H1 (cell line): ENCODE measurements around the gene MAGIX. TPM values are rescaled to one million over a fixed set of nuclear protein-coding genes. Genes with fewer than 3 reads are reported as not detected.

Experiments used
- CTCF ChIA-PET: fragments of 300-600 bp; sonication (Branson Sonifier 250); formaldehyde crosslinking; loops from one replicate; lab custom pipeline; 2021; ENCODE audit not compliant: partially characterized antibody; lab: Charles Lee
- POLR2A ChIA-PET: fragments of 300-600 bp; sonication (Branson Sonifier 250); formaldehyde crosslinking; loops from one replicate; lab custom pipeline; 2021; ENCODE audit warnings: inconsistent platforms; ENCODE audit not compliant: partially characterized antibody; lab: Charles Lee
- DNase-seq, 2 experiments: peaks; one replicate each; pipeline versions ENCODE4 v3.0.0 to v3.0.0-alpha.2; 2010 to 2022; ENCODE audit warnings: low spot score in 2 of 2, low read depth in 1 of 2, mixed read lengths in 1 of 2
- FAIRE-seq: peaks from 2 replicates; lab custom pipeline; 2011; peaks lifted over from hg19 to GRCh38; lab: Jason Lieb, UNC
- H2AFZ ChIP-seq: 2 replicates; pipeline ENCODE4 v1.8.1; 2012; ENCODE audit warnings: low read length, inconsistent platforms
- H2AK5ac ChIP-seq: 2 replicates; pipeline ENCODE4 v1.6.1; 2013; ENCODE audit warnings: low read depth, low read length
- H2BK120ac ChIP-seq: replicated peaks from 2 replicates; pipeline ENCODE3; 2013; ENCODE audit warnings: low read depth, low read length, inconsistent platforms
- H2BK12ac ChIP-seq: 2 replicates; pipeline ENCODE4 v1.6.1; 2013; ENCODE audit warnings: low read depth, low read length
- H2BK15ac ChIP-seq: 2 replicates; pipeline ENCODE4 v1.6.1; 2013; ENCODE audit warnings: low read length
- H2BK20ac ChIP-seq: 2 replicates; pipeline ENCODE4 v1.6.1; 2013; ENCODE audit warnings: low read length
- H2BK5ac ChIP-seq: 2 replicates; pipeline ENCODE4 v1.6.1; 2013; ENCODE audit warnings: low read depth, low read length
- H3K14ac ChIP-seq: 2 replicates; pipeline ENCODE4 v1.6.1; 2013; ENCODE audit warnings: inconsistent platforms; ENCODE audit not compliant: insufficient read length
- H3K18ac ChIP-seq: 2 replicates; pipeline ENCODE4 v1.6.1; 2013; ENCODE audit warnings: low read length; ENCODE audit errors: extremely low read depth
- H3K23ac ChIP-seq: 2 replicates; pipeline ENCODE4 v1.6.1; 2013; ENCODE audit warnings: inconsistent platforms; ENCODE audit not compliant: insufficient read length
- H3K23me2 ChIP-seq: 2 replicates; pipeline ENCODE4 v1.6.1; 2013; ENCODE audit warnings: low read depth, low read length
- H3K27ac ChIP-seq: 2 replicates; pipeline ENCODE4 v1.6.1; 2011; ENCODE audit warnings: low read depth, low read length, inconsistent platforms
- H3K27me3 ChIP-seq, 4 experiments: replicated peaks in 1 of 4; 1 replicate in 1 of 4; 2 replicates in 3 of 4; pipeline versions ENCODE4 v1.6.1 to v1.8.1; 2011 to 2013; ENCODE audit warnings: low read length in 3 of 4, mild to moderate bottlenecking in 3 of 4, inconsistent platforms in 2 of 4, mixed read lengths in 2 of 4, moderate library complexity in 1 of 4; ENCODE audit not compliant: control insufficient read depth in 3 of 4, insufficient read depth in 3 of 4; ENCODE audit errors: extremely low read depth in 1 of 4
- H3K36me3 ChIP-seq, 4 experiments: 2 replicates each; pipeline versions ENCODE4 v1.6.1 to v1.8.1; 2011 to 2013; ENCODE audit warnings: mild to moderate bottlenecking in 4 of 4, low read length in 3 of 4, moderate library complexity in 2 of 4, control low read depth in 1 of 4, inconsistent platforms in 1 of 4; ENCODE audit not compliant: insufficient read depth in 4 of 4, control insufficient read depth in 2 of 4
- H3K4ac ChIP-seq: replicated peaks from 2 replicates; pipeline ENCODE3; 2013; ENCODE audit warnings: low read length, low read depth, mixed read lengths, inconsistent platforms; ENCODE audit not compliant: insufficient read length
- H3K4me1 ChIP-seq, 4 experiments: replicated peaks in 1 of 4; 1 replicate in 1 of 4; 2 replicates in 3 of 4; pipeline versions ENCODE4 v1.6.1 to v1.8.1; 2011 to 2013; ENCODE audit warnings: low read length in 3 of 4, inconsistent platforms in 2 of 4, mixed read lengths in 1 of 4; ENCODE audit not compliant: insufficient read depth in 4 of 4, control insufficient read depth in 3 of 4
- H3K4me2 ChIP-seq, 2 experiments: 2 replicates each; pipeline versions ENCODE4 v1.6.1 to v1.8.1; 2011 to 2013; ENCODE audit warnings: low read depth in 2 of 2, low read length in 2 of 2, control low read depth in 1 of 2, inconsistent platforms in 1 of 2, mild to moderate bottlenecking in 1 of 2; ENCODE audit not compliant: insufficient read depth in 1 of 2
- H3K4me3 ChIP-seq, 4 experiments: fragments of 200-600, 300-600 bp in 1 of 4; sonication (generic), shearing (Covaris generic), sonication (Bioruptor Twin) in 1 of 4; 2 replicates each; pipeline versions ENCODE4 v1.5.1 to v1.8.1; 2011 to 2016; ENCODE audit warnings: low read length in 4 of 4, low read depth in 3 of 4, control low read depth in 2 of 4, inconsistent platforms in 2 of 4, mild to moderate bottlenecking in 2 of 4, mixed read lengths in 1 of 4, moderate library complexity in 1 of 4; ENCODE audit not compliant: insufficient read depth in 2 of 4; ENCODE audit errors: extremely low read depth in 1 of 4
- H3K56ac ChIP-seq: replicated peaks from 2 replicates; pipeline ENCODE3; 2013; ENCODE audit warnings: low read depth, mild to moderate bottlenecking, mixed read lengths, low read length, inconsistent platforms; ENCODE audit not compliant: insufficient read length
- H3K79me1 ChIP-seq: 2 replicates; pipeline ENCODE4 v1.6.1; 2013; ENCODE audit warnings: low read depth, low read length, control low read depth
- H3K79me2 ChIP-seq, 2 experiments: 2 replicates each; pipeline versions ENCODE4 v1.6.1 to v1.8.1; 2012 to 2013; ENCODE audit warnings: low read length in 2 of 2, mild to moderate bottlenecking in 2 of 2, inconsistent platforms in 1 of 2; ENCODE audit not compliant: insufficient read depth in 2 of 2, control insufficient read depth in 1 of 2
- H3K9ac ChIP-seq, 4 experiments: replicated peaks in 1 of 4; 1 replicate in 1 of 4; 2 replicates in 3 of 4; pipeline versions ENCODE4 v1.6.1 to v1.8.1; 2011 to 2013; ENCODE audit warnings: low read depth in 3 of 4, low read length in 3 of 4, control low read depth in 2 of 4, mild to moderate bottlenecking in 2 of 4, moderate library complexity in 2 of 4, inconsistent platforms in 1 of 4; ENCODE audit errors: extremely low read depth in 1 of 4
- H3K9me3 ChIP-seq, 2 experiments: 2 replicates each; pipeline versions ENCODE4 v1.6.1 to v1.8.1; 2012 to 2013; ENCODE audit warnings: mild to moderate bottlenecking in 2 of 2, moderate library complexity in 2 of 2, control low read depth in 1 of 2, inconsistent platforms in 1 of 2, low read depth in 1 of 2, low read length in 1 of 2, mixed read lengths in 1 of 2; ENCODE audit not compliant: insufficient read depth in 2 of 2
- H4K20me1 ChIP-seq, 2 experiments: replicated peaks in 1 of 2; 2 replicates each; pipeline versions ENCODE3 to v1.8.1; 2011 to 2013; ENCODE audit warnings: inconsistent platforms in 2 of 2, low read length in 2 of 2, mild to moderate bottlenecking in 1 of 2; ENCODE audit not compliant: insufficient read depth in 2 of 2, control insufficient read depth in 1 of 2
- H4K5ac ChIP-seq: 2 replicates; pipeline ENCODE4 v1.6.1; 2013; ENCODE audit warnings: low read length, low read depth, mixed read lengths, inconsistent platforms; ENCODE audit not compliant: insufficient read length
- H4K8ac ChIP-seq: 2 replicates; pipeline ENCODE4 v1.8.0; 2013; ENCODE audit warnings: mild to moderate bottlenecking, moderate library complexity, low read length, inconsistent platforms; ENCODE audit not compliant: insufficient read depth; ENCODE audit errors: extremely low read depth
- H4K91ac ChIP-seq: replicated peaks from 2 replicates; pipeline ENCODE3; 2013; ENCODE audit warnings: low read length, mixed read lengths, inconsistent platforms; ENCODE audit not compliant: insufficient read length
- BRCA1 ChIP-seq: IDR thresholded peaks from 2 replicates; pipeline ENCODE4 v1.6.1; 2012; ENCODE audit warnings: low read depth, low read length, improper control_type of control experiment
- CHD1 ChIP-seq: IDR thresholded peaks from 2 replicates; pipeline ENCODE4 v1.6.1; 2012; ENCODE audit warnings: low read depth, low read length, improper control_type of control experiment
- FOSL1 ChIP-seq: IDR thresholded peaks from 2 replicates; pipeline ENCODE4 v1.6.1; 2011; ENCODE audit warnings: mild to moderate bottlenecking, low read depth, low read length, moderate library complexity; ENCODE audit not compliant: insufficient read depth
- KDM5A ChIP-seq: fragments of 200-600 bp; IDR thresholded peaks from 2 replicates; pipeline ENCODE4 v1.7.1; 2012; ENCODE audit warnings: mild to moderate bottlenecking, low read length, inconsistent platforms, mixed read lengths
- NRF1 ChIP-seq: IDR thresholded peaks from 2 replicates; pipeline ENCODE4 v1.6.1; 2011; ENCODE audit warnings: mild to moderate bottlenecking, low read depth, low read length, improper control_type of control experiment
- RNF2 ChIP-seq: fragments of 200-900, 300-1000 bp; sonication (generic); IDR thresholded peaks from 2 replicates; pipeline ENCODE4 v1.7.1; 2016; ENCODE audit warnings: borderline replicate concordance, low read depth, mild to moderate bottlenecking, antibody characterized with exemption, low read length; ENCODE audit not compliant: poor library complexity, severe bottlenecking; ENCODE audit errors: missing control alignments
- SP1 ChIP-seq: IDR thresholded peaks from 2 replicates; pipeline ENCODE4 v1.6.1; 2011; ENCODE audit warnings: low read depth, low read length
- ZNF274 ChIP-seq: IDR thresholded peaks from 2 replicates; pipeline ENCODE4 v1.7.0; 2012; ENCODE audit warnings: low read length, borderline replicate concordance; ENCODE audit errors: extremely low read depth
- WGBS, 2 experiments: shearing (Covaris generic) in 1 of 2; methylation state at CpG; one replicate each; pipeline versions ENCODE4 v1.1.6 to v1.1.7; 2013 to 2015; ENCODE audit warnings: low lambda C conversion rate in 2 of 2, mixed read lengths in 2 of 2, inconsistent platforms in 1 of 2, low coverage in 1 of 2, missing lambda C conversion rate in 1 of 2; ENCODE audit not compliant: insufficient replicate concordance in 2 of 2, insufficient coverage in 1 of 2, insufficient read length in 1 of 2; ENCODE audit errors: extremely low coverage in 1 of 2, missing lambda C conversion rate in 1 of 2; 5-methylcytosine and 5-hydroxymethylcytosine counted together
- polyA plus RNA-seq, 7 experiments: library from polyadenylated mRNA; depleted of rRNA in 3 of 7; stranded (reverse) in 5 of 7; unstranded in 2 of 7; fragments of >200 nt in 5 of 7; fragments of 200-250 nt in 2 of 7; gene quantifications; 1 replicate in 5 of 7; 2 replicates in 1 of 7; 4 replicates in 1 of 7; pipeline versions ENCODE4 v1.2.1 to v1.2.3, GENCODE V29; 2011 to 2013; ENCODE audit warnings: missing spikeins in 2 of 7, mixed read lengths in 2 of 7
- total RNA-seq: library from RNA; stranded (reverse); fragmentation: NEBNext Ultra II Directional; extraction: Animal tissue kit (Norgen Biotek cat#: 25700); gene quantifications from 2 replicates; pipeline ENCODE4 v1.2.1, GENCODE V29; 2021
- TF ChIP-seq, protein P1 (sequence below): IDR thresholded peaks from 2 replicates; pipeline ENCODE4 v1.6.1; 2012; ENCODE audit warnings: low read length, inconsistent platforms

Gene MAGIX
- total and polyA plus RNA-seq, 2 of the 8 experiments (the other 6 are each of a cell fraction or from before 2014, with no cell fraction given), result 0.37 to 1.1 TPM

DNA sequence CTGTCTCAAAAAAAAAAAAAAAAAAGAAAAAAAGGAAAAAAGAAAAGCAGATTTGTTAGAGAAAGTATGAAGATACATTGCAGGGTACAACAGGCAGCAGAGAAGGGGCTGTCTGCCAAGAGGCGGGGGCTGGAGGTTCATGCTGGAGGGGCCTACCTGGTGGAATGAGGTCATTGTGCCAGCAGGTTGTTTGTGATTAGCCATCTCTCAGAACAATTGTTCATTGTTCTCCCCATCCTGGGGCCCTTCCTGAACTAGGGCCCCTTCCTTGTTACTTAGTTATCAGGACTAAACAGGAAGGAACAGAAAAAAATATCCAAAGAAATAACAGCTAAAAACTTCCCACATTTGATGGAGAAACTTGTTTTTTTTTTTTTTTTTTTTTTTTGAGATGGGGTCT lies 25.1 kb upstream of the MAGIX start:
- no peaks in the 10 kb centered on the region for H3K79me2 ChIP-seq
- H3K23me2 ChIP-seq, result no peaks in the 10 kb centered on the region
- POLR2A ChIA-PET, result no interaction called here
- H3K14ac ChIP-seq, result no peak overlapping the region
- H3K27ac ChIP-seq, result no peak overlapping the region
- H2BK20ac ChIP-seq, result no peak overlapping the region
- H3K23ac ChIP-seq, result no peak overlapping the region
- H2BK15ac ChIP-seq, result no peak overlapping the region
- H4K91ac ChIP-seq, result no peak overlapping the region
- no peak overlapping the region for H2BK5ac ChIP-seq
- H3K18ac ChIP-seq, result no peak overlapping the region
- H3K4me2 ChIP-seq, result no peak overlapping the region
- DNase-seq (no peak), FAIRE-seq (no peak)
- H3K36me3 ChIP-seq, result no peaks in the 10 kb centered on the region
- H3K56ac ChIP-seq, result no peak overlapping the region
- no peaks in the 10 kb centered on the region for H3K9me3 ChIP-seq
- no peak overlapping the region for H3K4me3 ChIP-seq
- WGBS, 2 experiments, result no CpG with 5 or more reads among the region's 1 CpG
- no peak overlapping the region for H2BK12ac ChIP-seq
- CTCF ChIA-PET, result interaction anchor here (0.6 kb wide), 1 partner anchor 191 kb away, joined by 3 read pairs; no protein-coding TSS in a partner anchor
- no peak overlapping the region for H4K5ac ChIP-seq
- TF ChIP-seq SP1 (no peak), ZNF274 (no peak), CHD1 (no peak), NRF1 (no peak), FOSL1 (no peak), KDM5A (no peak), RNF2 (no peak), BRCA1 (no peak)
- TF ChIP-seq, protein P1, sequence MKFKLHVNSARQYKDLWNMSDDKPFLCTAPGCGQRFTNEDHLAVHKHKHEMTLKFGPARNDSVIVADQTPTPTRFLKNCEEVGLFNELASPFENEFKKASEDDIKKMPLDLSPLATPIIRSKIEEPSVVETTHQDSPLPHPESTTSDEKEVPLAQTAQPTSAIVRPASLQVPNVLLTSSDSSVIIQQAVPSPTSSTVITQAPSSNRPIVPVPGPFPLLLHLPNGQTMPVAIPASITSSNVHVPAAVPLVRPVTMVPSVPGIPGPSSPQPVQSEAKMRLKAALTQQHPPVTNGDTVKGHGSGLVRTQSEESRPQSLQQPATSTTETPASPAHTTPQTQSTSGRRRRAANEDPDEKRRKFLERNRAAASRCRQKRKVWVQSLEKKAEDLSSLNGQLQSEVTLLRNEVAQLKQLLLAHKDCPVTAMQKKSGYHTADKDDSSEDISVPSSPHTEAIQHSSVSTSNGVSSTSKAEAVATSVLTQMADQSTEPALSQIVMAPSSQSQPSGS, result no peak
- H2AFZ ChIP-seq, result no peak overlapping the region
- H4K8ac ChIP-seq, result no peak overlapping the region
- H3K4me1 ChIP-seq, result no peaks in the 10 kb centered on the region
- H3K4ac ChIP-seq, result no peak overlapping the region
- no peaks in the 10 kb centered on the region for H3K79me1 ChIP-seq
- no peak overlapping the region for H2BK120ac ChIP-seq
- no peak overlapping the region for H3K9ac ChIP-seq
- no peaks in the 10 kb centered on the region for H3K27me3 ChIP-seq
- no peaks in the 10 kb centered on the region for H4K20me1 ChIP-seq
- no peak overlapping the region for H2AK5ac ChIP-seq
